Astrocyte (in vitro differentiated cells and primary cell): ENCODE results near the gene ULK3. TPM values are rescaled to one million over a fixed set of nuclear protein-coding genes. Genes with fewer than 3 reads are reported as not detected.

Experiments
- DNase-seq: peaks from one replicate; pipeline ENCODE4 v3.0.0-alpha.2; 2010; ENCODE audit warnings: low read depth
- FAIRE-seq: peaks from 2 replicates; lab custom pipeline; 2011; peaks lifted over from hg19 to GRCh38; lab: Jason Lieb, UNC
- H2AFZ ChIP-seq: 2 replicates; pipeline ENCODE4 v1.6.0; 2012; ENCODE audit warnings: low read depth, low read length, inconsistent platforms
- H3K27ac ChIP-seq: 2 replicates; pipeline ENCODE4 v1.5.1; 2011; ENCODE audit warnings: low read depth, low read length, inconsistent platforms
- H3K27me3 ChIP-seq: 2 replicates; pipeline ENCODE4 v1.6.0; 2011; ENCODE audit warnings: low read length, inconsistent platforms; ENCODE audit not compliant: insufficient read depth
- H3K36me3 ChIP-seq: 2 replicates; pipeline ENCODE4 v1.5.1; 2011; ENCODE audit warnings: low read length, inconsistent platforms; ENCODE audit not compliant: insufficient read depth
- H3K4me1 ChIP-seq: 2 replicates; pipeline ENCODE4 v1.5.1; 2011; ENCODE audit warnings: low read length, inconsistent platforms; ENCODE audit not compliant: insufficient read depth
- H3K4me2 ChIP-seq: 2 replicates; pipeline ENCODE4 v1.6.0; 2012; ENCODE audit warnings: low read length, inconsistent platforms
- H3K4me3 ChIP-seq: 2 replicates; pipeline ENCODE4 v1.5.1; 2011; ENCODE audit warnings: low read depth, mild to moderate bottlenecking, low read length, inconsistent platforms; ENCODE audit not compliant: insufficient read depth
- H3K79me2 ChIP-seq: 2 replicates; pipeline ENCODE4 v1.6.0; 2012; ENCODE audit warnings: mild to moderate bottlenecking, low read length, inconsistent platforms; ENCODE audit not compliant: insufficient read depth
- H3K9ac ChIP-seq: 2 replicates; pipeline ENCODE4 v1.6.0; 2012; ENCODE audit warnings: mild to moderate bottlenecking, low read length, inconsistent platforms
- H3K9me3 ChIP-seq: 2 replicates; pipeline ENCODE4 v1.5.1; 2012; ENCODE audit warnings: low read depth, mild to moderate bottlenecking, low read length, inconsistent platforms; ENCODE audit not compliant: insufficient read depth
- H4K20me1 ChIP-seq: 2 replicates; pipeline ENCODE4 v1.6.0; 2012; ENCODE audit warnings: low read length, inconsistent platforms; ENCODE audit not compliant: insufficient read depth
- H3K27ac Mint-ChIP-seq: one replicate; pipeline ENCODE4 v1.8.0; 2021; ENCODE audit warnings: mild to moderate bottlenecking, mixed read lengths; ENCODE audit not compliant: unreplicated experiment
- H3K27me3 Mint-ChIP-seq: one replicate; pipeline ENCODE4 v1.8.0; 2021; ENCODE audit warnings: low read depth, mixed read lengths; ENCODE audit not compliant: unreplicated experiment
- H3K36me3 Mint-ChIP-seq: one replicate; pipeline ENCODE4 v1.8.0; 2021; ENCODE audit warnings: low read depth, mixed read lengths; ENCODE audit not compliant: unreplicated experiment
- H3K4me1 Mint-ChIP-seq: one replicate; pipeline ENCODE4 v1.8.0; 2021; ENCODE audit warnings: low read depth, mixed read lengths; ENCODE audit not compliant: unreplicated experiment
- H3K4me3 Mint-ChIP-seq: one replicate; pipeline ENCODE4 v1.8.0; 2021; ENCODE audit warnings: mild to moderate bottlenecking, moderate library complexity, mixed read lengths; ENCODE audit not compliant: unreplicated experiment
- H3K9me3 Mint-ChIP-seq: one replicate; pipeline ENCODE4 v1.8.0; 2021; ENCODE audit warnings: mild to moderate bottlenecking, mixed read lengths; ENCODE audit not compliant: unreplicated experiment
- CTCF ChIP-seq: IDR thresholded peaks from 2 replicates; pipeline ENCODE4 v1.5.1; 2011; ENCODE audit warnings: low read depth, mild to moderate bottlenecking, inconsistent platforms, low read length, moderate library complexity; ENCODE audit not compliant: insufficient read depth
- EZH2 ChIP-seq: IDR thresholded peaks from 2 replicates; pipeline ENCODE4 v1.6.1; 2012; ENCODE audit warnings: mild to moderate bottlenecking, low read length, inconsistent platforms; ENCODE audit not compliant: insufficient read depth
- total RNA-seq: library from RNA; stranded (reverse); gene quantifications from 2 replicates; pipeline ENCODE4 v1.2.1, GENCODE V29; 2021

The ULK3 gene
- total RNA-seq, 1 donor from 2014 or later: 15.6 TPM

- H3K9me3 Mint-ChIP-seq: no peaks in the 10 kb centered on the region
- no peak overlapping the region for H3K27ac ChIP-seq
- no peak overlapping the region for H3K4me2 ChIP-seq
- peaks cover 12% of the 10 kb centered on the region for H3K4me1 ChIP-seq
- no peaks in the 10 kb centered on the region for H3K27me3 ChIP-seq
- H3K36me3 ChIP-seq: peaks cover 6% of the 10 kb centered on the region
- peaks cover 12% of the 10 kb centered on the region for H4K20me1 ChIP-seq
- H3K36me3 Mint-ChIP-seq: peaks cover 9% of the 10 kb centered on the region
- H3K79me2 ChIP-seq: no peaks in the 10 kb centered on the region
- no peaks in the 10 kb centered on the region for H3K27me3 Mint-ChIP-seq
- H3K9me3 ChIP-seq: no peaks in the 10 kb centered on the region
- TF ChIP-seq CTCF (no peak), EZH2 (no peak)
- FAIRE-seq: no peak
- H3K4me3 ChIP-seq: no peak overlapping the region
- no peak overlapping the region for H2AFZ ChIP-seq
- H3K9ac ChIP-seq: no peak overlapping the region
- no peak overlapping the region for H3K4me3 Mint-ChIP-seq
- no peak overlapping the region for H3K27ac Mint-ChIP-seq
- H3K4me1 Mint-ChIP-seq: no peaks in the 10 kb centered on the region
- no peak for DNase-seq
Measured at GRCh38 chr15:74845208-74845568, 2.2 kb upstream of the ULK3 start.

GRCh38 chr15:74844319-74845207 is 1.6 kb upstream of the ULK3 start:
- no peaks in the 10 kb centered on the region for H3K9me3 ChIP-seq
- H3K36me3 Mint-ChIP-seq: peaks cover 8% of the 10 kb centered on the region
- no peak overlapping the region for H3K27ac Mint-ChIP-seq
- H3K4me1 Mint-ChIP-seq: no peaks in the 10 kb centered on the region
- H3K27me3 ChIP-seq: no peaks in the 10 kb centered on the region
- H3K27me3 Mint-ChIP-seq: no peaks in the 10 kb centered on the region
- H3K4me3 Mint-ChIP-seq: no peak overlapping the region
- no peaks in the 10 kb centered on the region for H3K79me2 ChIP-seq
- DNase-seq (no peak), FAIRE-seq (no peak)
- peaks cover 5% of the 10 kb centered on the region for H3K36me3 ChIP-seq
- H3K4me1 ChIP-seq: peaks cover 12% of the 10 kb centered on the region
- TF ChIP-seq CTCF (no peak), EZH2 (no peak)
- no peak overlapping the region for H3K4me2 ChIP-seq
- H3K4me3 ChIP-seq: no peak overlapping the region
- H4K20me1 ChIP-seq: peaks cover 12% of the 10 kb centered on the region
- no peaks in the 10 kb centered on the region for H3K9me3 Mint-ChIP-seq
- H3K9ac ChIP-seq: no peak overlapping the region
- H2AFZ ChIP-seq: no peak overlapping the region
- H3K27ac ChIP-seq: no peak overlapping the region

- FAIRE-seq: no peak
- no peaks in the 10 kb centered on the region for H3K27me3 ChIP-seq
- H3K4me2 ChIP-seq: peak overlapping the region; percentile 96
- Mint-ChIP-seq H3K36me3 (peaks cover 9% of the 10 kb centered on the region), H3K4me3 (peak overlapping the region; percentile 86), H3K27me3 (no peaks in the 10 kb centered on the region), H3K9me3 (no peaks in the 10 kb centered on the region), H3K4me1 (no peaks in the 10 kb centered on the region), H3K27ac (no peak overlapping the region)
- peaks cover 5% of the 10 kb centered on the region for H3K36me3 ChIP-seq
- no peak overlapping the region for H2AFZ ChIP-seq
- H3K9ac ChIP-seq: peak overlapping the region; percentile 78
- no peak for TF ChIP-seq EZH2
- no peak for TF ChIP-seq CTCF
- no peak overlapping the region for H3K27ac ChIP-seq
- H3K4me3 ChIP-seq: no peak overlapping the region
- no peaks in the 10 kb centered on the region for H3K79me2 ChIP-seq
- H3K4me1 ChIP-seq: peaks cover 12% of the 10 kb centered on the region
- H4K20me1 ChIP-seq: peaks cover 12% of the 10 kb centered on the region
- DNase-seq: no peak
- H3K9me3 ChIP-seq: no peaks in the 10 kb centered on the region
Measured at GRCh38 chr15:74843891-74844299, 939 bp upstream of the ULK3 start.
